EL (cell line): ENCODE results near the gene PALD1.
"Not testable (repeated sequence)": the region's sequence is repeated elsewhere in the genome, so short reads cannot be mapped to it uniquely, and the experiment has no call there.

Experiments
- DNase-seq: peaks from one replicate; pipeline ENCODE4 v3.0.0-alpha.2; 2016

The PALD1 gene

DNA sequence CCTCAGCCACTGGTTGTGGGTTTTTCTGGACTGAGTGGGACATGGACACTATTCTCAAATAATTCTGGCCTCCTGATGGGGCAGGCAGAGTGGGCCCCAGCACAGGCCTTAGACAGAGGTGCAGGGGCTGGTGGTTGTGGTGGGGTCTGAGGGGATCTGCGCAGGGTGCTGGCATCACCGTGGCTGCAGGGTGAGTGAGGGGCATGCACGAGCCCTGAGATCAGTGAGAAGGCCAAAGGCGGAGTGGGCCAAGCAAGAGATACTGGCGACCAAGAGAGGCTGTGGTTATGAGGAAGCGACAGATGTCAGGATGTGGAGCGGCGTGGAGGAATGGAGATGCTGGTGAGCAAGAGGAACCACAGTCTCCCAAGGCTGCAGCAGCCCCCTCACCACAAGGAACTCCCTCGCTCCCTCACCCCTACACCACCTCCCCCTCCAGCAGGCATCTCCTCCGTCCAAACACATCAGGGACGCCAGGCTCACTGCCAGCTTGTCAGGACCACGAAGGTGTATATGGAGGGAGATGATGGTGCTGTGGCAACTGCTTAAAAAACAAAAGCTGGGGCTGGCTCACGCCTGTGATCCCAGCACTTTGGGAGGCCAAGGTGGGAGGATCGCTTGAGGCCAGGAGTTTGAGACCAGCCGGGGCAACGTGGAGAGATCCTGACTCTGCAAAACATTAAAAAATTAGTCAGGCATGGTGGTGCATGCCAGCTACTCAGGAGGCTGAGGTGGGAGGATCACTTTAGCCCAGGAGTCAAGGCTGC lies 114.4 kb downstream of the PALD1 start:
- DNase-seq = no peak

DNA sequence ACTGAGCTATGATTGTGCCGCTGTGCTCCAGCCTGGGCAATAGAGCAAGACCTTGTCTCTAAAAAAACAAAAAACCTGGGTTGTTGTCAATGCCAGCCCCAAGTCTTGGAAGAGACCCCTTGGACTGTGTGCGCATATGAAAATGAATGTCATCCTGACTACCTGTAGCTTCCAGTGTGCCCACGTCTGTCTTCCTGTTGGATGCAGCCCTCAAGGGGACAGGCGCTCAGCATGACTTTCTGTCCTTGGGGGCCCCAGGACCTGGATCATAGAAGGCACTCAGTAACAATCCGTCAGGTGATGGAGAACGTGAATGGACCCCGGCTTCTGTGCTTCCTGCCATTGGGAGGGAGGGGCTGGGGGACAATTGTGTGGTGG lies 114.9 kb downstream of the PALD1 start:
- DNase-seq = no peak

DNA sequence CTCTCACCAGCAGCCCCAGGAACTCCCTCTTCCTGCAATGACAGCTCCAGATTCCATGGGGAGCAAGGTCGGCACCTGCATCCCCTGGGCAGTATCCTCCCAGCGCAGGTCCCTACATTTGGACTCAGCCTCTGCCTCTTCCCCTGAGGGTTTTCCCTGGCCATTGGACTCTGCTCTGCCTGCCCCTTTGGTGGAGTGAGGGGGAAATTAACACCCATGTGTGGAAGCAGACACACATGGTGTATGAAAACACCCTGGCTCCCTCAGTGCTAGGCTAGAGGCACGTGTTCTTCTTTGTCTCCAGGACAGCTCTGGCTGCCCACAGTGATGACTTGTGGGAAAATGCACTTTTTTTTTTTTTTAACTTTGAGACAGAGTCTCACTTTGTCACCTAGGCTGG lies 115.6 kb downstream of the PALD1 start:
- DNase-seq = no peak

DNA sequence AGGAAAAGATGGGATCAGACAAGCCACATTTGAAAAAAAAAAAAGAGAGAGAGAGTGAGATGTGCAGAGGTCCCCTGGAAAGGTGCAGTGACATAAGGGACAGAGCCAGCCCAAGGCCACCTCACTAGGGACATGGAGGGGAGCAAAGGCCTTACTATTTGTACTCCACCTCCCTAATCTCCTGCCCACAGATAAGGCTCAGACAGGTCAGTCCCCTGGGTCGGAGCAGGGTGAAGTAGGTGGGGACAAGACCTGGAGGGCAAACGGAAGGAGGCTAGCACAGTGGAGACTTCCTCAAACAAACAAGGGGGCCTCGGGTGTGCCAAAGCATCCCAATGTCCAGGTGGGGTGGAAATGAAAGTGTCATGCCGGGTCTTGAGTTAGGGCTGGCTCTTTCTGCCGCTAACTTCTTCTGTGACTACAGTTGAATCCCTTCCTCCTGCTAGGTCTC lies 117.0 kb downstream of the PALD1 start:
- no peak for DNase-seq

DNA sequence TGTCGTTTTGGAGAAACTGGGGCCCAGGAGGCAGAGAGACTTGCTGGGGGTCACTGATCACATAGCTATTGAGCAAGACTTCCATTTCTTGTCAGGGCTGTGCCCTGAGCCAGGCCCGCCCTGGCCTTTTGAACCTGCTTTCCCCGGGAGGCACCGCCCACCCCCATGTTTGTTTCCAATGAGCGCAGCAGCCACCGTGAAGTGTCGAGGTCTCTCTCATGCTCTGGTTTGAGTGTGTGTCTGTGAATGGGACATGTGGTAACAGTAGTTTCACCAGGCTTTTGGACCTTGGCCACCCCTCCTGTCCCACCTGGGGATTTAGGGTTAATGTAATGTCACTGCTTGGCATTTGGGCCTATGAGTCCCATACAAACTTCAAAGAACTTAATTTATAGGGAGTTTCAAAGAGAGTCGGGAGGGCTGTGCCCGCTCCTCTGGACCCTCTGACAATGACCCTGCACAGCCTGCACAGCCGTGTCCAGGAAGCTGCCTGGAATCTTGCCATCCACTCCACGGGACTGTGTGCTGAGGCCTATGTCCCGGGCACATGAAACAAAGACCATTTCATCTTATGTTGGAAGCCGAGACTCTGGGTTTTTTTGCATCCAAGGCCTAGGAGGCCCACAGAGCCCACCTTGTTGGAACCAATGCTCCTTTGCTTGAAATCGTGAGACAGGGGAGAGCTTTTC lies 117.7 kb downstream of the PALD1 start:
- DNase-seq = no peak

DNA sequence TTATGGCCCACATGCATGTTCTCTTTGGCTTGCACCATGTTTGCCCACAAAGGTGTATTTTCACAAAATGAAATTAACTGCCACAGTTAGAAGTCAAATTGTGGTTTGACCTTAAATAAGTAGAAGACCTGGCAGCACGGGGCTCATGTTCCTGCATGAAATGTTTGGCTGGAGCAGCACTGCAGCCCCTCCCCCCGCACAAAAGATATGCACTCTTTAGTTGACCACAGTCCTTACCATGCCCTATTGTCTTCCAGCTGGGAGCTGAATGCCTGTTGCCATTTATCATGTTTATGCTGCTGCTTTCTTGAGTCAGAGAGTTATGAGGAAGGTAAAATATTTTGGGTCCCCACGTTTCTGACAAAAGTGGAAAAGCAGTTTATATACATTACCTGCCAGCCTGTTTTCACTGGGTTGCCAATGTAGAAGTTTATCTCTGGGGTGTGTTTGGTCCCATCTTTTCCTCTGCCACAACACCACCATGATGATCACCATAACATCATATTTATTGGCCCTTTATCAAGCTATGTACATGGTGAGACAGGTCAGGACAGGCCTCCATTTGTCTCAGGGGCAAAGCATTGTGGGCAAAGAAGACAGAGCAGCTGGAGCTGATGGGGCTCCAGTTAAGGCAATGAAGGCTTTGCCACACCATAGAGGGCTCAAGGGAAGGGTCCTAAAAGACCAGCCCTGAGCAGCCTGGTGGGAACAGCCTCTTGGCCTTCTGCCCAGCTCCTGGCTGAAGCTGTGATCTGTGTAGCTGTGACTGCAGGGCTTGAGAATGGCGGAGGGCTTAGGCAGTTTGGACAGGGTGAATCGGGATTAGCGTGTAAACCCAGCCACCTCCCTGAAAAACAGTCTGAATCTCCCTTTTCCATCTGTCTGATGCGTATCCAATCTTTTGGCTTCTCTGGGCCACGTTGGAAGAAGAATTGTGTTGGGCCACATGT lies 118.6 kb downstream of the PALD1 start:
- DNase-seq = no peak

DNA sequence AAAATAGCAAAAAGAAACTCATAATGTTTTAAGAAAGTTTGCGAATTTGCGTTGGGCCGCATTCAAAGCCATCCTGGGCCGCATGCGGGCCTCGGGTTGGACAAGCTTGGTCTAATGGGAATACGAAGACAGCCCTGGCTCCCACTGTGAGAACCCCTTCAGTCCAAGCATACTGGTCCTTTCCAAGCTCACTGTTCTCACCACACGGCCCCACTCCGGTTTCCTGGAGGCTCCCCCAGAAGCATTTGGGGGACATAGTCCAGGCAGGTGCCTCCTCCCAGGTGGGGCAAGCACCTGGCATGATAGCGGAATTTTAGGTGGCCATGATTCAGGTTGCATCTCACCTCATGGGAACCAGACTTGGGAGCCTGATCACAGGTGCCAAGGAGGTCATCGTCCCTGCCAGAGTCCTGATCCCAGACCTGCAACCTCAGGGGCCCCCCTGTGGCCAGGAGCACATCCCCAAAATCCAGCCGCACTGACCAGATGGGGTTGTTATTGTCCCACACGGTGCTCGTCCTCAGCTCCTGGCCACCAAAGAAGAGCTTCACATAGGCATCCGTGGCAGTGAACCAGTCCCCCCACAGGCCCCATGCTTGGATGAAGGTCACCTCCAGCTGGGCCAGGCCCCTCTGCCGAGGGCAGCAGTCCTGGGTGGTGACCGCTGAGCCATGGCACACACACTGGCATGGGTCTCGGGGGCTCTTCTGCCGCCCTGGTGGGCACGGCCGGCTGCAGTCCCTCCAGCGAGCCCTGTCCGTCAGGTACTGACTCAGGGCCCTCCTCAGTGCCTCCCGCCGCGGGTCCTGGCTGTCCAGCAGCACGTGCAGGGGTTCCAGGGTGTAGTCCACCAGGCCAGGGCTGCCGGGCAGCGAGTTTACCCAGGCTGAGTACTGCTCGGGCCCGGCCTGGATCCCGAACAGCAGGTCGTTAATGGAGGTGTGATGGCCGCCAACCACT lies 119.6 kb downstream of the PALD1 start:
- DNase-seq = no peak

DNA sequence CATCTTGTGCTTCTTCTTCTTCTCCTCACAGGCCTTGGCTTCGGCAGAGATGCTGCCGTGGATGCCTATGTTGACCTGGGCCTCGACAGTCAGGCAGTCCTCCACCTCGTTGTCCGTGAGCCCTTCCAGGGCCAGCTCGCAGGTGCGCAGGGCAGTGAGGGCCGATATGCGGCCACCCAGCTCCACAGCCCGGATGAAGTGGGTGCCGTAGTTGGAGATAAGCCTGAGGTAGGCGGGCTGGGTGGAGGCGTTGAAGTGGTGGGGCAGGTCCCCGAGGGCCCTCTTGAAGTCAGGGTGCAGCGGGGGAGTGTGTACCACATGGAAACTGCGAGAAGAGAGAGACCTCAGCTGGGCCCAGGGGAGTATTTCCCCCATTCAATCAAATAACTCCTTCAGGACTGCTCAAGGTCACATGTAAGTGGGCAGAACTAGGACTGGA lies 120.3 kb downstream of the PALD1 start:
- no peak for DNase-seq

DNA sequence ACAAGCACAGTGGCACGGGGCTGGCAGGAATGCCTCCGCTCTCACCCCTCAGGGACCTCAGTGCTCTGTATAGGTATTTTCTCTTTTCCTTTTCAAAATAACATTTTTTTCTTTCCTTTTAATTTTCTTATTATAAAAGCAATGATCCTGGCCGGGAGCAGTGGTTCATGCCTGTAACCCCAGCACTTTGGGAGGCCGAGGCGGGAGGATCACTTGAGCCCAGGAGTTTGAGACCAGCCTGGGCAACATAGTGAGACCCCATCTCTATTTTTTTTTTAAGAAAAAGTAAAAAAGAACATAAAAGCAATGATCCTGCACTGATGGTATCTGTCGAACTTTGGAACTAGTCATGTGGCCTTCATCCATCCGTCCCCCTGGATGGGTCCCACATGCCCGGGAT lies 120.8 kb downstream of the PALD1 start:
- DNase-seq = no peak

DNA sequence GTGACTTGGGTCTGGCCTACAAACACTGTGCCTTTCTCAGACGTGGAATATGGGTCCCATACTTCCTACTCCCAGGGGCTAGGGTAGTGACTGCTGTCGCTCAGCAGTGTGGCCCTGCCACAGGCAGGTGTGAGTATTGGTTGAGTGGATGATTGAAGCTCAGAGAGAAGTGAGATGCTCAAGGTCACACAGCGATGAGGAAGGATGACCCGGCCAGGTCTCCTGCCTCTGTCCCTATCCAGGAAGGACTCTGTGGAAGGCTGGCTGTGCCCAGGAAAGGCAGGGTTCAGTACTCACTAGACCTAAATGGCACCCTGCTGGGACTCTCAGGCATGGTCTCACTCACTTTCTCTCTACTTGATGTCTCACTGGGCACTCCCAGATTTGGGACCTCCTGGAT lies 121.2 kb downstream of the PALD1 start:
- no peak for DNase-seq

DNA sequence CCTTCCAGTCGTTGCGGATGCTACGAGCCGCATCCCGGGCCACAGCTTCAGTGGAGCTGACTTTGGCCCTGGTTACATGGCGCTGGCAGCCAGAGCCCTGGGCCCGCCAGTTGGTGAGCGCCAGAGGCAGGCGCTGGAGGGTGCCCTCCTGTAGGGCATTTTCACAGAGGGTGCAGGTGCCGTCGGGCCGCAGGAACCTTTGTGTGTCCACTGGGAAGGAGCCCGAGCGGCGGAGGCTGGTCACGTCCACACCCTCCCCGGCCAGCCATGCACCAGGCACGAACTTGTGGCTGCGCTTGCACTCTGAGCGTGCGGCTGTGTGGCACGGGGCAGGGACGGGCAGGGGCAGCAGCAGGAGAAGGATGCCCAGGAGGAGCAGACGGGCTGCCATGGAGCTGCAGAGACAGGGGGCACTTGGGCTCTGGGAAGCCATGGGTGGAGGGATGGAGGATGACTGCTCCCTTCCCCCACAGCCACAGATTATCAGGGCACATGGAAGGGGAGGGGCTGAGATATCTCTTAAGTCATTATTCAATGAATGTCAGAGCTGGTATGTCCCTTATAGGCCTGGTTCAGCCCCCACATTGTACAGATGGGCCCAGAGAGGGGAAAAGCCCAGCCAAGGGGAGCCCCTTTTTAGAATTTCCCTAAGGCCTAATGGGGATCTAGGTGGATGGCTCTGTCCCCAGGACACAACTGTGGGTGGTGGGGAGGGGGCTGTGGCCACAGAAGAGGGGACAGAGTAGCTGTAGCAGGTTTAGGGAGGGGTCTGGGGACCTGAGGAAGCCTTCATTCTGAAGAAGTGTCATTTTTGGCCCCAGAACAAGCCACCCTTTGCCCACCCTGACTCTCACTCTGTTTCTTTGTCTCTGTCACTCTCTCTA lies 122.2 kb downstream of the PALD1 start:
- DNase-seq = no peak

DNA sequence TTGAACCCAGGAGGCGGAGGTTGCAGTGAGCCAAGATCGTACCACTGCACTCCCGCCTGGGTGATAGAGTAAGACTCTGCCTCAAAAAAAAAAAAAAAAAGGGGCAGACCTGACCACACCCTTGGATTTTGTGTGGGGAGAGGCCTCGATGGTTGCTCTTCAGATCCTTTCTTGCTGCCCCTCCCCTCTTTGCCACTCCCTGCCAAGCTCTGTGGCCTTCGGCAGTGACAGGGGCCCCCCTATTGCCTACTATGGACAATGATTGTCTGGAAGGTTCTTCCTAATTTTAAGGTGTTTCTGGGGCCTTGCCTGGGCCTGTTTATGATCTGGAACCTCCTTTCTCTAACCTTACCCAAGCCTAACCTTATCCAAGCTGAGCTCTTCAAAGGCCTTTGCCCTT lies 123.2 kb downstream of the PALD1 start:
- DNase-seq = no peak

DNA sequence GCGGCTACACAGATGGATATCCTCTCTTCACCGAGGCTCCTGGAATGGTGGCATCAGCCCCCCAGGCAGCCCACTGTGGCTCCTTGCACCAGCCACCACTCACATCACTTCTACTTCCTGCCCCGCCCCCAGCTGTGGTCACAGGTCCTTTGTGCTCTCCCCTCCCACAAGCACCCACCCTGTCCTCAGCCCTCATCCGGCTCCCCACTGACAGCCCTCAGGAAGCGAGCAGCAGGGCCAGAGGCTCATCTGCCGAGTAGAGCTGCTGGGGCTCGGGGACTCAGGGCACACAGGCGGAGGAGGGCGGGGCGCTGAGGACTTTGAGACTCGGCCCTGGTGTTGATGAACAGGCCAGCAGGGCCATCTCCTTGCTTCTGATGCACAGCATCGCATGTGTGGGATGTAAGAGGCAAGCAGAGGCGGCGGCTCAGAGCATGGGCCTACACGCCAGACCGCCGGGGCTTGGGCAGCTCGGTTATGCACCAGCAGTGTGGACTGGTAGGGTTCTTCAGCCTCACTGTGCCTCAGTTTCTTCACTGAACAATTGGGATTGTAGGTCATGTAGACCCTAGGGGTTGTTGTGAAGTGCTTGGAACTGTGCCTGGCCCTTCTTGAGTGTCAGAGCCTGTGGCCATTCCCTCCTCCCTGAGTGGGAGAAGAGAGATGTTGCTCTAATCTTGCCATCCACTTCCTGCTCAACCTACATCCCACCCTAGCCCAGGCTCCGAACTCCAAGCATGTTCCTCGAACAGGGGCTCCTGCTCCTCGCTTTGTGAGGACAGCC lies 124.3 kb downstream of the PALD1 start, which contains the start of gene PRF1:
TSS of gene PRF1 (minus strand) at position 77 of the 784 bp plus-strand sequence. CDS start 1,839 bp downstream, outside the sequence.
- no peak for DNase-seq

DNA sequence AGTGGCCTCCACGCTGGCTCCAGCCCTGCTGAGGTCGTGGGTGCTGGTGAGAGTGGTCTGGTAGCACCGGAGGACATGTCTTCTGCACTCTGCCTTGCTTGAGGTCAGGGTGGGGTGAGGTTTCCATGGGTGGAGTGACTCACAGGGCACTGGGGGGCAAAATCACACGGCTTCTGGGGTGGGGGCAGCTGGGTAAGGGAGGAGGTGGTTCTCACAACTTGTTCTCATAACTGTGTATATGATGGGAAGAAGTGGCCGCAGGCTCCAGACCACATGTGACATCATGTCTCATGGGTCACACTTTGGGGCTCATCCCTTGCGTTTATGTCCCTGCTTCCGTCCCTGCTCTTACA lies 124.9 kb downstream of the PALD1 start:
- no peak for DNase-seq

DNA sequence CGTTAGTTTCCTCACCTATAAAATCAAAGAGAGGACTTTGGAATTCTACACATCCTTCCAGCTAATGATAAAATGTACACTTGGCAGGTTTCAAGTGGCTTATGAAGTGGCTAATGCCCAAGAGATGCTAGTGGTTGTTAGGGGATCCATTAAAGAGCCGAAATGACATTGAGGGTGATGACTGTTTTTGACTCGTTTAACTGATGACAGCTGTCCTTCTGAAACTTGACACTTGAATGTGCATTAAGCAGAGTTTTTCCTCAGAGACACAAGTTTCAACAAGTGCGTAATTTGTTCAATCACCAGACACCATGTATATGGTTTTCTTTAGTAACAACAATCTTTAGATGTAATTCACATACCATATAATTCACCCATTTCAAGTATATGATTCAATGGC lies 125.5 kb downstream of the PALD1 start:
- no peak for DNase-seq

DNA sequence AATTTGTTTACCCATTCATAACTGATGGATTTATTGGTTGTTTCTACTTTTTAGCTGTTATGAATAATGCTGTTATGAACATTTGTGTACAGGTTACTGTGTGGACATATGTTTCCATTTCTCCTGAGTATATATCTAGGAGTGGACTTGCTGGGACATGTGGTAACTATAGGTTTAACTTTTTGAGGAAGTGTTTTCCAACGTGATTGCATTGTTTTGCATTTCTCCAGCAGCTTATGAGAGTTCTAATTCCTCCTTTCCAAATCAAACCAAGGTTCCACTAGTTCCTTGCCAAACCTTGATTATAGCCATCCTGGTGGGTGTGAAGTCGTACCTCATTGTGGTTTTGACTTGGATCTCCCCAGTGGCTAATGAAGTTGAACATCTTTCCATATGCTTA lies 126.6 kb downstream of the PALD1 start:
- DNase-seq = no peak

DNA sequence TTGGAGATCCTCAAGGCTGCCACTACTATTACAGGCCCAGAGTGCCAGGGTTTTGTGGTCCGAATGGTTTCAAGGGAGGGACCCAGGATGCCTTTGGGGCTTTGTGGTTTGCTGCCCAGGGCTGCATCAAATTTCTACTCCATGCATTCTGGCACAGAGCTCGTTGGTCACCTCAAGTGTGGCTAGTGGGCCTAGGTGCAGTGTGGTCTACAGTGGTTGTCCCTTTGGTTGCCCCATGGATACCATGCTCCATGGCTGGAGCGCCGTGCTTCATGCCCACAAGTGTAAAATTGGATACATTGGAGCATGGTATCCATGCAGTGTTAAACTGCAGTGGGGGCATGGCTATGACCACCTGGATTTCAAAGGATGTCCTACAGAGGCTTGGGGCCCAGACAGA lies 129.4 kb downstream of the PALD1 start:
- no peak for DNase-seq

DNA sequence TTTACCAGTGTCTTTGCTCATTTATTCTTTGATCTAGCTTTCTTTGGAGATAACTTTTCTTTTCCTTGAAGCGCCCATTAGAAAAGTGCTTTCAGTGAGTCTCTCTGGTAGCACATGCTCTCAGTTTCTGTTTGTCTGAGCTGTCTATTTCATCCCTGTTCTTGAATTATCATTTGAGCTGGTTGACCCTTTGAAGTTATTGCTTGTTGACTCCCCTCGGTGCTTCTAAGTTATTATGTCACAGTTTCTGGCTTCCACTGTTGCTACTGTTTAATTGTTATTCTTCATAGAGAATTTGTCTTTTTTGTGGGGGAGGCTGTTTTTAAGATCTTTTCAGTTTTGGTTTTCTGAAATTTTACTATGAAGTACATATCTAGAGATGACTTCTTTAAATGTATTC lies 135.4 kb downstream of the PALD1 start:
- DNase-seq = no peak

DNA sequence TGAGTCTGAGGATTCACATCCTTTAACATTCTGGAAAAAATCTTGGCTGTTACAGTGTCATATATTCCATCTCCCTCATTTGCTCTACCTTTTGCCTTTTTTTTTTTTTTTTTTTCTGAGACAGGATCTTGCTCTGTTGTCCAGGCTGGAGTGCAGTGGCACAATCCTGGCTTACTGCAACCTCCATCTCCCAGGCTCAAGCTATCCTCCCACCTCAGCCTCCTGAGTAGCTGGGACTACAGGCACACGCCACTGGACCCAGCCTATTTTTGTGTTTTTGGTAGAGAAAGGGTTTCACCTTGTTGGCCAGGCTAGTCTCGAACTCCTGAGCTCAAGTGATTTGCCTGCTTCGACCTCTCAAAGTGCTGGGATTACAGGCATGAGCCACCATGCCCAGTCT lies 135.8 kb downstream of the PALD1 start:
- not testable (repeated sequence) for DNase-seq

DNA sequence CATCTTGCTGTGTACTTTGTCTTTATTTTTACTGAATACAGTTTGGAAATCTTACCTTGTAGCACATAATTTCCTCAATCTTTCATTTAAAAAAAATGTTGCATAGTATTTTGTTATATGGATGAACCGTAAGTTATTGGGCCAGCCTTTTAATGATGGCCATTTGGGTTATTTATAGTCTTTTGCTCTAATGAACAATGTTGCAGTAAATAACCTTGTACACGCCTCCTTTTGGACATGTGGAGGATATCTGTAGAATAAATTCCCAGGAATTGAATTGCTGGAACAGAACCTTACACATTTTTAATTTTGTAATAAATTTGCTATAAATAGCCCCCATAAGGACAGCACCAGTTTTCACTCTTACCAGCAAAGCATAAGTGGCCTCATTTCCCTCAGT lies 136.6 kb downstream of the PALD1 start:
- no peak for DNase-seq
